PC-3 (cell line): ENCODE results near the gene NMUR1. TPM values are rescaled to one million over a fixed set of nuclear protein-coding genes. Genes with fewer than 3 reads are reported as not detected.

Experiments
- ATAC-seq: fragments of 200-7000 bp; cut with Tn5 transposase; 2 replicates; pipeline ENCODE4 v1.9.1; 2020; ENCODE audit warnings: mild to moderate bottlenecking, moderate library complexity
- BruUV-seq: library from RNA; stranded (reverse); fragments of 400-500 nt; replicated peaks from 2 replicates; lab custom pipeline; 2021; lab: Mats Ljungman, UMichigan
- CTCF ChIA-PET: fragments of 300-600 bp; sonication (Branson Sonifier 250); formaldehyde crosslinking; loops from one replicate; lab custom pipeline; 2022; ENCODE audit warnings: antibody characterized with exemption; lab: Charles Lee
- POLR2A ChIA-PET: fragments of 300-600 bp; sonication (Branson Sonifier 250); formaldehyde crosslinking; loops from one replicate; lab custom pipeline; 2022; ENCODE audit warnings: antibody characterized with exemption; ENCODE audit not compliant: unreplicated experiment; lab: Charles Lee
- DNase-seq: peaks from one replicate; pipeline ENCODE4 v3.0.0-alpha.2; 2015
- H2AFZ ChIP-seq: fragments of 300-600 bp; sonication (generic); 2 replicates; pipeline ENCODE4 v1.6.0; 2016; ENCODE audit warnings: antibody characterized with exemption, low read length
- H3F3A ChIP-seq: fragments of 300-600 bp; sonication (generic); one replicate; pipeline ENCODE4 v1.6.0; 2017; ENCODE audit warnings: antibody characterized with exemption, low read length, control low read depth, mild to moderate bottlenecking; ENCODE audit not compliant: unreplicated experiment
- H3K27ac ChIP-seq: fragments of 300-600 bp; sonication (generic); 2 replicates; pipeline ENCODE4 v1.5.1; 2016; ENCODE audit warnings: mild to moderate bottlenecking, low read length
- H3K27me3 ChIP-seq: fragments of 300-600 bp; sonication (generic); 2 replicates; pipeline ENCODE4 v1.6.1; 2016; ENCODE audit warnings: low read length, mixed read lengths
- H3K36me3 ChIP-seq: fragments of 300-600 bp; sonication (generic); 2 replicates; pipeline ENCODE4 v1.6.1; 2016; ENCODE audit warnings: low read depth, mixed run types, low read length, mixed read lengths
- H3K4me1 ChIP-seq: fragments of 300-600 bp; sonication (generic); 2 replicates; pipeline ENCODE4 v1.5.1; 2016; ENCODE audit warnings: low read length; ENCODE audit not compliant: insufficient read depth
- H3K4me2 ChIP-seq: fragments of 300-600 bp; sonication (generic); 2 replicates; pipeline ENCODE4 v1.6.0; 2016; ENCODE audit warnings: low read length
- H3K4me3 ChIP-seq: fragments of 300-600 bp; sonication (generic); 2 replicates; pipeline ENCODE4 v1.5.1; 2016; ENCODE audit warnings: mild to moderate bottlenecking, low read length, mixed read lengths
- H3K79me2 ChIP-seq: fragments of 300-600 bp; sonication (generic); 2 replicates; pipeline ENCODE4 v1.6.1; 2017; ENCODE audit warnings: low read length, mixed read lengths
- H3K9ac ChIP-seq: fragments of 300-600 bp; sonication (generic); 2 replicates; pipeline ENCODE4 v1.6.0; 2016; ENCODE audit warnings: mild to moderate bottlenecking, low read length
- H3K9me2 ChIP-seq: fragments of 300-600 bp; sonication (generic); replicated peaks from 2 replicates; pipeline ENCODE4 v1.6.1; 2016; ENCODE audit warnings: mixed run types, low read length, mixed read lengths
- H3K9me3 ChIP-seq: fragments of 300-600 bp; sonication (generic); 2 replicates; pipeline ENCODE4 v1.6.1; 2016; ENCODE audit warnings: low read length, mixed read lengths
- H4K20me1 ChIP-seq: fragments of 300-600 bp; sonication (generic); 2 replicates; pipeline ENCODE4 v1.6.1; 2016; ENCODE audit warnings: low read length, mixed read lengths
- EZH2 ChIP-seq: fragments of 300-600 bp; sonication (generic); IDR thresholded peaks from one replicate; pipeline ENCODE4 v1.6.1; 2017; ENCODE audit warnings: antibody characterized with exemption, mild to moderate bottlenecking, low read length; ENCODE audit not compliant: unreplicated experiment
- EZH2phosphoT487 ChIP-seq: fragments of 300-600 bp; sonication (generic); IDR thresholded peaks from 2 replicates; pipeline ENCODE4 v1.6.1; 2018; ENCODE audit warnings: mild to moderate bottlenecking, antibody characterized with exemption, low read length, borderline replicate concordance
- intact Hi-C: fragments of 100-400 bp; cut with micrococcal nuclease; formaldehyde crosslinking; loops from 2 replicates; pipeline ENCODE4 v1.9.0; 2023
- total RNA-seq: library from RNA; depleted of rRNA; stranded (reverse); fragments of >200 nt; gene quantifications from 2 replicates; pipeline ENCODE4 v1.2.3, GENCODE V29; 2014
- TF ChIP-seq, protein P1 (sequence below): fragments of 300-600 bp; sonication (generic); conservative IDR thresholded peaks from 2 replicates; pipeline ENCODE4 v1.5.1; 2017; ENCODE audit warnings: antibody characterized with exemption, low read depth, mild to moderate bottlenecking, low read length

NMUR1 gene
- total RNA-seq, 1 experiment from 2014 or later = not detected

DNA sequence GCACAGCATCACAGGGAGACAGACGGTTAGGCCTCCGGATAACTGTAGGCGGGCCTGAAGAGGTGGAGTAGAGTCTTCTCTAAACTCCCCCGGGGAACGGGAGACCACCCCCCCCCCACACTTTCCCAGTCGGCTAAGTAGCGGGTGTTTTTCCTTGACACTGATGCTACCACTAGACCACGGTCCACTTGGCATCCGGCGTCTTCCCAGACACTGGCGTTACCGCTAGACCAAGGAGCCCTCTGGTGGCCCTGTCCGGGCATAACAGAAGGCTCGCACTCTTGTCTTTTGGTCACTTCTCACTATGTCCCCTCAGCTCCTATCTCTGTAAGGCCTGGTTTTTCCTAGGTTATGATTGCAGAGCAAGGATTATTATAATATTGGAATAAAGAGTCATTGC is 40.3 kb downstream of the NMUR1 start:
- Histone ChIP-seq H3K9ac (no peak overlapping the region), H2AFZ (no peak overlapping the region), H3K4me1 (no peaks in the 10 kb centered on the region), H3K4me3 (no peak overlapping the region), H3K36me3 (no peaks in the 10 kb centered on the region), H3K9me3 (no peaks in the 10 kb centered on the region), H3K79me2 (no peaks in the 10 kb centered on the region), H3K4me2 (no peak overlapping the region), H3F3A (no peaks in the 10 kb centered on the region), H3K9me2 (no peaks in the 10 kb centered on the region), H3K27me3 (no peaks in the 10 kb centered on the region), H3K27ac (no peak overlapping the region), H4K20me1 (no peaks in the 10 kb centered on the region)
- no peak for ATAC-seq
- BruUV-seq = no TSS peak
- intact Hi-C loops = no loop called here
- POLR2A ChIA-PET = no interaction called here
- TF ChIP-seq EZH2 (no peak), EZH2phosphoT487 (no peak)
- TF ChIP-seq, protein P1, sequence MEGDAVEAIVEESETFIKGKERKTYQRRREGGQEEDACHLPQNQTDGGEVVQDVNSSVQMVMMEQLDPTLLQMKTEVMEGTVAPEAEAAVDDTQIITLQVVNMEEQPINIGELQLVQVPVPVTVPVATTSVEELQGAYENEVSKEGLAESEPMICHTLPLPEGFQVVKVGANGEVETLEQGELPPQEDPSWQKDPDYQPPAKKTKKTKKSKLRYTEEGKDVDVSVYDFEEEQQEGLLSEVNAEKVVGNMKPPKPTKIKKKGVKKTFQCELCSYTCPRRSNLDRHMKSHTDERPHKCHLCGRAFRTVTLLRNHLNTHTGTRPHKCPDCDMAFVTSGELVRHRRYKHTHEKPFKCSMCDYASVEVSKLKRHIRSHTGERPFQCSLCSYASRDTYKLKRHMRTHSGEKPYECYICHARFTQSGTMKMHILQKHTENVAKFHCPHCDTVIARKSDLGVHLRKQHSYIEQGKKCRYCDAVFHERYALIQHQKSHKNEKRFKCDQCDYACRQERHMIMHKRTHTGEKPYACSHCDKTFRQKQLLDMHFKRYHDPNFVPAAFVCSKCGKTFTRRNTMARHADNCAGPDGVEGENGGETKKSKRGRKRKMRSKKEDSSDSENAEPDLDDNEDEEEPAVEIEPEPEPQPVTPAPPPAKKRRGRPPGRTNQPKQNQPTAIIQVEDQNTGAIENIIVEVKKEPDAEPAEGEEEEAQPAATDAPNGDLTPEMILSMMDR = peak; percentile 32; the same call in 1 of the 2 replicates
- no peak for DNase-seq
- CTCF ChIA-PET = no interaction called here

DNA sequence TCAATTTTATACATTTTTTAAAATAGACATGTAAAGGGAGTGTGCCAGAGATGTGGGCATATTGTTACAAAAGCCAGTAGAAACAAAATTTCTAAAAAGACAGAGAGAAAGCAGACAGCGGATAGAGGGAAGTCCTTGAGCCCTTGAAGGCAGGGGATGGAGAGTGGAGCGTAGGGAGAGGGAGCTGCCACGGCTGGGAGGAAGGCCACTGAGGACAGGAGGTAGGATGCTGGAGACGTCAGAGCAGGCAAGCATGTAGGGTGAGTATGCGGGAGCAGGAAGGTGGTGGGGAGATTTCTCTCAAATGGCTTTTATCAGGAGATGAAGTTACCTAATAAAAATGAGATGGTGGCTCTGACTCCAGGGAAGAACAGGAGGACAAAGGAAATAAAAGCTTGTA is 41.9 kb downstream of the NMUR1 start:
- H3K36me3 ChIP-seq = no peaks in the 10 kb centered on the region
- no peak for DNase-seq
- TF ChIP-seq EZH2phosphoT487 (no peak), EZH2 (no peak)
- TF ChIP-seq, protein P1 = no peak
- ChIA-PET POLR2A (no interaction called here), CTCF (no interaction called here)
- H4K20me1 ChIP-seq = no peaks in the 10 kb centered on the region
- BruUV-seq = no TSS peak
- H3K27me3 ChIP-seq = no peaks in the 10 kb centered on the region
- H3K4me1 ChIP-seq = no peaks in the 10 kb centered on the region
- H3K9ac ChIP-seq = no peak overlapping the region
- no peaks in the 10 kb centered on the region for H3K9me2 ChIP-seq
- ATAC-seq = no peak
- no peak overlapping the region for H3K4me3 ChIP-seq
- intact Hi-C loops = no loop called here
- H3K79me2 ChIP-seq = no peaks in the 10 kb centered on the region
- H3F3A ChIP-seq = no peaks in the 10 kb centered on the region
- H3K9me3 ChIP-seq = no peaks in the 10 kb centered on the region
- H2AFZ ChIP-seq = no peak overlapping the region
- H3K4me2 ChIP-seq = no peak overlapping the region
- no peak overlapping the region for H3K27ac ChIP-seq

DNA sequence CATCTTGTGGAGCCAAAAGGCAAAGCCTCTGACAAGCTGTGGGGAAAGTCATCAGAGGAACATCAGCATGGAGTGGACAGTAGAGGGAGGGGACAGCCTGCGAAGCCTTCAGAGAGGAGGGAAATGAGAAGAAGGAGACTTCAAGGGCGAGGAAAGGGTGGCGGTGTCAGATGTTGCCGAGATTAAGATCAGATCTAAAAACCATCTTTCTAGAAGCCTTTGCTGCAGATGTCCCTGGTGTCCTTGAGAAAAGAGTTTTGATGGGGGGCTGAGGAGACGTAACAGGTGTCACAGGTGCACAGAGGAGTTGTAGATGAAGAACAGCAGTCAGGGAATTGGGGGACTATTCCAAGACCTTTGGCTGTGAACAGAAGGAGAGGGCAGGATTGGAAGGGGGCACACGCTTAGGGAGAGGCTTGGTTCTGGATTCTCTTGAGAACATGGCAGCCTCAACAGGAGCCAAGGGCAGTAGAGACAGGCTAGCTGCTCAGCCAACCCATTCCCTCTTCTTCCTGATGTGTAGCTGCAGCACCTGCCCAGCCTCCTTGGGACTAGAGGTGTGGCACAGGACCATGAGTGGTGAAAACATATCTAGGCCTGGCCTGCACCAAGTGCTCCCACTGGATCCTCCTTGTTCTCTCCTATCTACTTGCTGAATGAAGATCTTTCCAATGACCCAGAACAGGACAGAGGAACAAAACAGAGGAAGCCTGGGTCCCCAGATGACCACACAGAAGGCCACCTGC is 43.2 kb downstream of the NMUR1 start:
- no peak overlapping the region for H3K4me3 ChIP-seq
- no peak overlapping the region for H3K27ac ChIP-seq
- H3K9me2 ChIP-seq = no peaks in the 10 kb centered on the region
- ATAC-seq (no peak), DNase-seq (no peak)
- H3K9me3 ChIP-seq = no peaks in the 10 kb centered on the region
- intact Hi-C loops = no loop called here
- 0 out of 2 replicates have a peak, but pooled peaks cover 4% of the 10 kb centered on the region for H3K4me1 ChIP-seq
- BruUV-seq = no TSS peak
- H3K9ac ChIP-seq = no peak overlapping the region
- no peak overlapping the region for H3K4me2 ChIP-seq
- TF ChIP-seq EZH2 (no peak), EZH2phosphoT487 (no peak)
- TF ChIP-seq, protein P1 = no peak
- H3K36me3 ChIP-seq = no peaks in the 10 kb centered on the region
- ChIA-PET CTCF (no interaction called here), POLR2A (no interaction called here)
- H3K27me3 ChIP-seq = no peaks in the 10 kb centered on the region
- no peaks in the 10 kb centered on the region for H3K79me2 ChIP-seq
- H2AFZ ChIP-seq = no peak overlapping the region
- H3F3A ChIP-seq = no peaks in the 10 kb centered on the region
- H4K20me1 ChIP-seq = no peaks in the 10 kb centered on the region
